H9 (cell line): ENCODE measurements around the gene ZNF750. TPM values are rescaled to one million over a fixed set of nuclear protein-coding genes. Genes with fewer than 3 reads are reported as not detected.

Source experiments
- DNase-seq: peaks from one replicate; pipeline ENCODE4 v3.0.0-alpha.2; 2017
- H2AFZ ChIP-seq: one replicate; pipeline ENCODE4 v1.6.1; 2013; ENCODE audit warnings: mild to moderate bottlenecking, low read length, control low read depth, moderate library complexity
- H2AK5ac ChIP-seq: 2 replicates; pipeline ENCODE4 v1.6.1; 2013; ENCODE audit warnings: low read length, control low read depth, mixed read lengths; ENCODE audit not compliant: insufficient read length
- H2BK120ac ChIP-seq: one replicate; pipeline ENCODE4 v1.6.1; 2013; ENCODE audit warnings: low read depth, mild to moderate bottlenecking, low read length, control low read depth, inconsistent platforms; ENCODE audit not compliant: poor library complexity, severe bottlenecking
- H2BK12ac ChIP-seq: 2 replicates; pipeline ENCODE4 v1.6.1; 2013; ENCODE audit warnings: low read length, control low read depth, mixed read lengths, low read depth; ENCODE audit not compliant: insufficient read length
- H2BK15ac ChIP-seq: 2 replicates; pipeline ENCODE4 v1.6.1; 2013; ENCODE audit warnings: low read depth, low read length, control low read depth
- H2BK20ac ChIP-seq: one replicate; pipeline ENCODE4 v1.6.1; 2013; ENCODE audit warnings: low read depth, mild to moderate bottlenecking, low read length, control low read depth, inconsistent platforms; ENCODE audit not compliant: poor library complexity, severe bottlenecking
- H2BK5ac ChIP-seq: 2 replicates; pipeline ENCODE4 v1.6.1; 2013; ENCODE audit warnings: low read length, control low read depth, mixed read lengths; ENCODE audit not compliant: insufficient read length
- H3K14ac ChIP-seq: 2 replicates; pipeline ENCODE4 v1.6.1; 2013; ENCODE audit warnings: low read length, control low read depth; ENCODE audit not compliant: insufficient read depth
- H3K18ac ChIP-seq: 2 replicates; pipeline ENCODE4 v1.6.1; 2013; ENCODE audit warnings: low read depth, mild to moderate bottlenecking, mixed read lengths, low read length, control low read depth; ENCODE audit not compliant: insufficient read length
- H3K23ac ChIP-seq: 2 replicates; pipeline ENCODE4 v1.6.1; 2013; ENCODE audit warnings: low read length, control low read depth, mixed read lengths, low read depth; ENCODE audit not compliant: insufficient read length
- H3K23me2 ChIP-seq: 2 replicates; pipeline ENCODE4 v1.6.1; 2013; ENCODE audit warnings: low read depth, mild to moderate bottlenecking, mixed read lengths, low read length, control low read depth; ENCODE audit not compliant: insufficient read length, poor library complexity, severe bottlenecking
- H3K27ac ChIP-seq: 2 replicates; pipeline ENCODE4 v1.5.1; 2013; ENCODE audit warnings: low read length, control low read depth, mixed read lengths, low read depth; ENCODE audit not compliant: insufficient read length
- H3K27me3 ChIP-seq: 2 replicates; pipeline ENCODE4 v1.6.1; 2013; ENCODE audit warnings: low read length, control low read depth, inconsistent platforms; ENCODE audit not compliant: insufficient read depth
- H3K4ac ChIP-seq: 2 replicates; pipeline ENCODE4 v1.6.1; 2013; ENCODE audit warnings: low read depth, mild to moderate bottlenecking, control low read depth, inconsistent platforms, low read length, moderate library complexity
- H3K4me1 ChIP-seq: 2 replicates; pipeline ENCODE4 v1.6.1; 2013; ENCODE audit warnings: low read length, control low read depth, inconsistent platforms; ENCODE audit not compliant: insufficient read depth
- H3K4me2 ChIP-seq: 2 replicates; pipeline ENCODE4 v1.6.1; 2013; ENCODE audit warnings: low read length, control low read depth, mixed read lengths; ENCODE audit not compliant: insufficient read length, insufficient read depth
- H3K56ac ChIP-seq: 2 replicates; pipeline ENCODE4 v1.6.1; 2013; ENCODE audit warnings: low read depth, mild to moderate bottlenecking, mixed read lengths, low read length, control low read depth; ENCODE audit not compliant: insufficient read length
- H3K79me1 ChIP-seq: 2 replicates; pipeline ENCODE4 v1.6.1; 2013; ENCODE audit warnings: low read depth, mild to moderate bottlenecking, moderate library complexity, low read length, control low read depth, inconsistent platforms; ENCODE audit not compliant: insufficient read depth, poor library complexity, severe bottlenecking
- H3K79me2 ChIP-seq: 2 replicates; pipeline ENCODE4 v1.6.1; 2013; ENCODE audit warnings: low read length, control low read depth, inconsistent platforms; ENCODE audit not compliant: insufficient read depth
- H3K9ac ChIP-seq: 2 replicates; pipeline ENCODE4 v1.6.1; 2013; ENCODE audit warnings: low read length, control low read depth, mixed read lengths; ENCODE audit not compliant: insufficient read length; ENCODE audit errors: extremely low read depth
- H3K9me3 ChIP-seq: one replicate; pipeline ENCODE4 v1.6.1; 2013; ENCODE audit warnings: low read depth, low read length, inconsistent platforms; ENCODE audit not compliant: control insufficient read depth
- H3T11ph ChIP-seq: one replicate; pipeline ENCODE4 v1.6.1; 2013; ENCODE audit warnings: mild to moderate bottlenecking, low read length, control low read depth, inconsistent platforms
- H4K20me1 ChIP-seq: one replicate; pipeline ENCODE4 v1.6.1; 2013; ENCODE audit not compliant: control insufficient read depth, insufficient read length, insufficient read depth
- H4K5ac ChIP-seq: 2 replicates; pipeline ENCODE4 v1.6.1; 2013; ENCODE audit warnings: low read depth, mild to moderate bottlenecking, mixed read lengths, low read length, control low read depth; ENCODE audit not compliant: insufficient read length
- H4K8ac ChIP-seq: replicated peaks from 2 replicates; pipeline ENCODE4 v1.6.1; 2013; ENCODE audit warnings: low read length, control low read depth, mixed read lengths, low read depth; ENCODE audit not compliant: insufficient read length
- H4K91ac ChIP-seq: 2 replicates; pipeline ENCODE4 v1.6.1; 2013; ENCODE audit warnings: low read depth, mild to moderate bottlenecking, moderate library complexity, mixed read lengths, low read length, control low read depth; ENCODE audit not compliant: insufficient read length
- H3K27ac Mint-ChIP-seq, 3 experiments: 2 replicates in 2 of 3; 3 replicates in 1 of 3; pipeline ENCODE4 v1.8.0; 2020 to 2021; ENCODE audit warnings: mixed read lengths in 3 of 3, mild to moderate bottlenecking in 1 of 3, moderate library complexity in 1 of 3
- H3K27me3 Mint-ChIP-seq: 2 replicates; pipeline ENCODE4 v1.8.0; 2021; ENCODE audit warnings: low read depth, mild to moderate bottlenecking, moderate library complexity, mixed read lengths
- H3K36me3 Mint-ChIP-seq, 3 experiments: 2 replicates in 2 of 3; 3 replicates in 1 of 3; pipeline ENCODE4 v1.8.0; 2020 to 2021; ENCODE audit warnings: low read depth in 3 of 3, mixed read lengths in 3 of 3; ENCODE audit not compliant: insufficient read depth in 1 of 3
- H3K4me1 Mint-ChIP-seq, 2 experiments: 2 replicates each; pipeline ENCODE4 v1.8.0; 2020; ENCODE audit warnings: mixed read lengths in 2 of 2
- H3K4me3 Mint-ChIP-seq, 2 experiments: 2 replicates in 1 of 2; 3 replicates in 1 of 2; pipeline ENCODE4 v1.8.0; 2020 to 2021; ENCODE audit warnings: mild to moderate bottlenecking in 2 of 2, mixed read lengths in 2 of 2, moderate library complexity in 1 of 2
- H3K9me3 Mint-ChIP-seq, 2 experiments: 2 replicates in 1 of 2; 3 replicates in 1 of 2; pipeline ENCODE4 v1.8.0; 2020; ENCODE audit warnings: mild to moderate bottlenecking in 2 of 2, mixed read lengths in 2 of 2, moderate library complexity in 1 of 2
- WGBS: extraction: QIAGEN DNeasy Blood & Tissue Kit; methylation state at CpG from one replicate; pipeline ENCODE4 v1.1.7; 2013; ENCODE audit warnings: missing lambda C conversion rate, low lambda C conversion rate, mixed read lengths; ENCODE audit not compliant: insufficient read length; ENCODE audit errors: extremely low coverage; 5-methylcytosine and 5-hydroxymethylcytosine counted together
- total RNA-seq: library from RNA; stranded (reverse); gene quantifications from 2 replicates; pipeline ENCODE4 v1.2.1, GENCODE V29; 2021
- TF ChIP-seq, protein P1 (sequence below): fragments of 200-600 bp; sonication (generic); conservative IDR thresholded peaks from 3 replicates; pipeline ENCODE4 v1.8.0; 2021; ENCODE audit warnings: antibody characterized with exemption, mild to moderate bottlenecking

Gene ZNF750
- total RNA-seq, 1 experiment from 2014 or later, result not detected

DNA sequence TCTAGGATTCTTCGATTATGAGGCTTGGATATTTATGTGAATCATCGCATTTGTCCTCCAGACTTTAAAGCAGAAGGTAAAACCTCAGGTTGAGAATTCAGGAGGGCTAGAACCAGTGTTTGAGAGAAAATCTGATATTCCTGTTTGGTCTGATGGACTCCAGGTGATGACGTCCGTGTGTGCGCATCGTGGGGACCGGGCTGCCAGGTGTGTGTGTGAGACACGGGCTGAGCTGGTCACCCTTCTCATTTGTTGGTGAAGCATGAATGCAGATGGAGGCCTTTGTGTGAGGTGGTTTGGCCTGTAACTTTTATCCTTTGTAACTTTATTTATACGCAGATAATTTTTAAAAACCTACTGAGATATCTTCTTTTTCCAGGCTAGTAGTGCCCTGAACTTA is 42.8 kb downstream of the ZNF750 start:
- no CpG with 5 or more reads among the region's 9 CpGs for WGBS
- H3K27me3 Mint-ChIP-seq, result no peaks in the 10 kb centered on the region
- no peak overlapping the region for H4K5ac ChIP-seq

More for the DNA sequence above, 42.8 kb downstream of the ZNF750 start:
- no peak overlapping the region for H2BK20ac ChIP-seq
- no peak overlapping the region for H3K56ac ChIP-seq
- H3T11ph ChIP-seq, result no peak overlapping the region
- no peak overlapping the region for H3K4ac ChIP-seq
- H4K8ac ChIP-seq, result no peak overlapping the region
- H2AFZ ChIP-seq, result no peak overlapping the region
- no peaks in the 10 kb centered on the region for H4K20me1 ChIP-seq
- no peak overlapping the region for H2BK5ac ChIP-seq
- no peak overlapping the region for H3K18ac ChIP-seq
- no peak overlapping the region for H4K91ac ChIP-seq
- peaks cover 42 to 62% (median 62%) of the 10 kb centered on the region in 3 experiments for H3K36me3 Mint-ChIP-seq
- H2BK12ac ChIP-seq, result no peak overlapping the region
- no peak overlapping the region for H3K23ac ChIP-seq
- peaks cover 21 to 22% of the 10 kb centered on the region in 2 experiments for H3K9me3 Mint-ChIP-seq
- H3K4me3 Mint-ChIP-seq, result no peak overlapping the region
- H3K4me2 ChIP-seq, result no peak overlapping the region
- H3K4me1 ChIP-seq, result no peaks in the 10 kb centered on the region
- H3K14ac ChIP-seq, result no peak overlapping the region
- no peak overlapping the region for H2AK5ac ChIP-seq
- H3K27me3 ChIP-seq, result no peaks in the 10 kb centered on the region
- peaks cover 2% of the 10 kb centered on the region; the same call in 1 of the 2 replicates for H3K79me2 ChIP-seq
- no peaks in the 10 kb centered on the region for H3K23me2 ChIP-seq
- no peak overlapping the region for H3K27ac ChIP-seq
- TF ChIP-seq, protein P1, sequence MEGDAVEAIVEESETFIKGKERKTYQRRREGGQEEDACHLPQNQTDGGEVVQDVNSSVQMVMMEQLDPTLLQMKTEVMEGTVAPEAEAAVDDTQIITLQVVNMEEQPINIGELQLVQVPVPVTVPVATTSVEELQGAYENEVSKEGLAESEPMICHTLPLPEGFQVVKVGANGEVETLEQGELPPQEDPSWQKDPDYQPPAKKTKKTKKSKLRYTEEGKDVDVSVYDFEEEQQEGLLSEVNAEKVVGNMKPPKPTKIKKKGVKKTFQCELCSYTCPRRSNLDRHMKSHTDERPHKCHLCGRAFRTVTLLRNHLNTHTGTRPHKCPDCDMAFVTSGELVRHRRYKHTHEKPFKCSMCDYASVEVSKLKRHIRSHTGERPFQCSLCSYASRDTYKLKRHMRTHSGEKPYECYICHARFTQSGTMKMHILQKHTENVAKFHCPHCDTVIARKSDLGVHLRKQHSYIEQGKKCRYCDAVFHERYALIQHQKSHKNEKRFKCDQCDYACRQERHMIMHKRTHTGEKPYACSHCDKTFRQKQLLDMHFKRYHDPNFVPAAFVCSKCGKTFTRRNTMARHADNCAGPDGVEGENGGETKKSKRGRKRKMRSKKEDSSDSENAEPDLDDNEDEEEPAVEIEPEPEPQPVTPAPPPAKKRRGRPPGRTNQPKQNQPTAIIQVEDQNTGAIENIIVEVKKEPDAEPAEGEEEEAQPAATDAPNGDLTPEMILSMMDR, result no peak
- H3K79me1 ChIP-seq, result peaks cover 3% of the 10 kb centered on the region
- DNase-seq, result no peak
- peak overlapping the region in 1 of 3 experiments; percentile 77; a peak in 2 of 7 replicates for H3K27ac Mint-ChIP-seq
- no peak overlapping the region for H2BK120ac ChIP-seq
- H2BK15ac ChIP-seq, result no peak overlapping the region
- peaks cover 14% of the 10 kb centered on the region for H3K9me3 ChIP-seq
- no peak overlapping the region for H3K9ac ChIP-seq
- peaks cover 1 to 5% of the 10 kb centered on the region in 2 experiments for H3K4me1 Mint-ChIP-seq
